SU-DHL-6 (cell line): Measurements from ENCODE around the gene CLTC.

ENCODE experiments used
- EZH2phosphoT487 ChIP-seq: fragments of 200-600 bp; sonication (generic), shearing (Covaris generic); conservative IDR thresholded peaks from 2 replicates; pipeline ENCODE4 v1.6.1; 2018; ENCODE audit warnings: mild to moderate bottlenecking, antibody characterized with exemption, low read length, moderate library complexity, mixed read lengths
- TF ChIP-seq, protein P1 (sequence below): fragments of 200-600 bp; sonication (generic); IDR thresholded peaks from one replicate; pipeline ENCODE4 v1.5.1; 2017; ENCODE audit warnings: antibody characterized with exemption, mild to moderate bottlenecking, low read length, moderate library complexity; ENCODE audit not compliant: insufficient read depth, poor library complexity, severe bottlenecking

DNA sequence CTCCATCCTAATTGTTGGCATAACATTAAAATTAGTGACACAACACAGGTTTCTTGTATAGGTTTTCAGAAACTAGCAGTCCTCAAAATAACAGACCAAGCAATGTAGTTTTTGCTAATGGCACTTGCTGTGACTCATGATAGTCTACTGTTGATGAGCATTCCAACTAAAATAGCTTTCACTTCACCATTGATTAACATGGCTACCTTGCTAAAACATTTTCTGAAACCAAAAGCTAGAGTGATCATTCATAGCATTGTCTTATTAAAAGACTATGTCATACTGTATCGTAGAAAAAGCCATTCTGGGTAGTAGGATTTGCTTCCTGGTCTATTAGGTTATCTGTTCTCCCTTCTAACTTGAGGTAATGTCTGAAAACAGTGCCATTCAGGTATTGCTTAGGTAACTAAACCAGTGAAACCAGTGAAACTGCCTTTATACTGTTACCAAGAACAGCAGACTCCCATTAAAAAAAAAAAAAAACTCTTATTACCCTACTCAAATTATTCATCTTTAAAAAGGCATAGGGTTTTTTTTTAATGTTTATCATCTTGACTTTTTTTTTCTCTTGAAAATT lies 2.5 kb upstream of the CLTC start:
- no peak for TF ChIP-seq EZH2phosphoT487
- TF ChIP-seq, protein P1, sequence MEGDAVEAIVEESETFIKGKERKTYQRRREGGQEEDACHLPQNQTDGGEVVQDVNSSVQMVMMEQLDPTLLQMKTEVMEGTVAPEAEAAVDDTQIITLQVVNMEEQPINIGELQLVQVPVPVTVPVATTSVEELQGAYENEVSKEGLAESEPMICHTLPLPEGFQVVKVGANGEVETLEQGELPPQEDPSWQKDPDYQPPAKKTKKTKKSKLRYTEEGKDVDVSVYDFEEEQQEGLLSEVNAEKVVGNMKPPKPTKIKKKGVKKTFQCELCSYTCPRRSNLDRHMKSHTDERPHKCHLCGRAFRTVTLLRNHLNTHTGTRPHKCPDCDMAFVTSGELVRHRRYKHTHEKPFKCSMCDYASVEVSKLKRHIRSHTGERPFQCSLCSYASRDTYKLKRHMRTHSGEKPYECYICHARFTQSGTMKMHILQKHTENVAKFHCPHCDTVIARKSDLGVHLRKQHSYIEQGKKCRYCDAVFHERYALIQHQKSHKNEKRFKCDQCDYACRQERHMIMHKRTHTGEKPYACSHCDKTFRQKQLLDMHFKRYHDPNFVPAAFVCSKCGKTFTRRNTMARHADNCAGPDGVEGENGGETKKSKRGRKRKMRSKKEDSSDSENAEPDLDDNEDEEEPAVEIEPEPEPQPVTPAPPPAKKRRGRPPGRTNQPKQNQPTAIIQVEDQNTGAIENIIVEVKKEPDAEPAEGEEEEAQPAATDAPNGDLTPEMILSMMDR: no peak
